ENCODE data around the gene GABRG3. TPM values are rescaled to one million over a fixed set of nuclear protein-coding genes. Genes with fewer than 3 reads are reported as not detected.

GABRG3 gene
- total and polyA plus RNA-seq, 4 donors, result 0.02 to 0.19 TPM; not detected in 2

DNA sequence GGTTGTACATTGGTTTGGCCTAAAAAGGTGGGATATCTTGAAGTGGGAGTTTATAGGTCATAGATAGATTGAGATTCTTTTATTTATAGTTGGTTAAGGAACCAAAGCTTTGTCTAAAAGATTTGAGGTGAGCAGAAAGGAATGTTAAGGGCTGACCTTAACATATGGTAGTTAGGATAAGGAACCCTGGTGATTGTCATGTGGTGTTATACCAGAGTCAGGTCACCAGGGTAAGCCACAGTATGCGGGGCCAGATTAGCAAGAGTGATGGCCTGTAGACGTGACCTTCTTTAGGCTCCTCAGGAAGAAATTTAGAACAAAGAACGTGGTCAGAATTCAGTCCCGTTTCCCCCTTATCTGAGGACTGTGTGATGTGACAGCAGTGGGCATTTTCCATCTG is 249.2 kb downstream of the GABRG3 start:
- no peak for DNase-seq (ENCODE audit: low spot score)
- Histone ChIP-seq H3K27me3 (ENCODE audit: control insufficient read depth in 4 of 4, insufficient read depth in 4 of 4, low read length in 3 of 4) (no peaks in the 10 kb centered on the region), H3K27ac (ENCODE audit: low read depth in 1 of 2, low read length in 2 of 2) (no peak overlapping the region), H3K36me3 (ENCODE audit: control insufficient read depth in 4 of 4, insufficient read depth in 3 of 4, low read depth in 1 of 4, low read length in 3 of 4) (no peaks in the 10 kb centered on the region), H3K9ac (ENCODE audit: low read depth in 1 of 2, low read length in 2 of 2) (no peak overlapping the region), H3K4me3 (ENCODE audit: low read depth in 1 of 3, low read length in 3 of 3) (no peak overlapping the region), H3K4me1 (ENCODE audit: control insufficient read depth in 4 of 4, insufficient read depth in 4 of 4, low read length in 3 of 4) (no peaks in the 10 kb centered on the region), H3K9me3 (ENCODE audit: control insufficient read depth in 4 of 4, low read length in 3 of 4) (no peaks in the 10 kb centered on the region)
- WGBS, result 54% methylated on average over 4 of the region's 4 CpGs
- no peak for TF ChIP-seq EGR1 (IDR thresholded peaks at IDR 0.05; ENCODE audit: low read depth in 2 of 2)
- TF ChIP-seq, protein P1, sequence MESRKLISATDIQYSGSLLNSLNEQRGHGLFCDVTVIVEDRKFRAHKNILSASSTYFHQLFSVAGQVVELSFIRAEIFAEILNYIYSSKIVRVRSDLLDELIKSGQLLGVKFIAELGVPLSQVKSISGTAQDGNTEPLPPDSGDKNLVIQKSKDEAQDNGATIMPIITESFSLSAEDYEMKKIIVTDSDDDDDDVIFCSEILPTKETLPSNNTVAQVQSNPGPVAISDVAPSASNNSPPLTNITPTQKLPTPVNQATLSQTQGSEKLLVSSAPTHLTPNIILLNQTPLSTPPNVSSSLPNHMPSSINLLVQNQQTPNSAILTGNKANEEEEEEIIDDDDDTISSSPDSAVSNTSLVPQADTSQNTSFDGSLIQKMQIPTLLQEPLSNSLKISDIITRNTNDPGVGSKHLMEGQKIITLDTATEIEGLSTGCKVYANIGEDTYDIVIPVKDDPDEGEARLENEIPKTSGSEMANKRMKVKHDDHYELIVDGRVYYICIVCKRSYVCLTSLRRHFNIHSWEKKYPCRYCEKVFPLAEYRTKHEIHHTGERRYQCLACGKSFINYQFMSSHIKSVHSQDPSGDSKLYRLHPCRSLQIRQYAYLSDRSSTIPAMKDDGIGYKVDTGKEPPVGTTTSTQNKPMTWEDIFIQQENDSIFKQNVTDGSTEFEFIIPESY (IDR thresholded peaks at IDR 0.05), result no peak
- TF ChIP-seq TAF1 (conservative IDR thresholded peaks at IDR 0.05), result no peak

DNA sequence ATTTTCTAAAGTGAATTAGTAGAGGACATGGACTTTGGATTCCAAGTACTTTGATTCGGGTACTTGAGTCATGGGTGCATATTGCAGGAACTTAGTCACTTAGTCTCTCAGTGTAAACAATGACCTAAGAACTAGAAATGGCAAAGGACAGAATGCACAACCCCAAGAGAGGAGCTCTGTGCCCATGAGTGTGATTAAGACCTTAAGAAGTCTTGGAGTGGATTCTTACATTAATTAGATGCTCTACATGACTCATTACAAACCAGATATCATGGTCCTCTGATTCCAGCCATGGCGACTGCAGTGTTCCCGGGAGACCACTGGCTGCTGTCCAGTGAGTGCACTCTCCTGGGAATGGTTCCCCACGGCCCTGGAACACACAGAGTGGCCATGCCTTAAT is 251.5 kb downstream of the GABRG3 start:
- Histone ChIP-seq H3K36me3 (ENCODE audit: control insufficient read depth in 4 of 4, insufficient read depth in 3 of 4, low read depth in 1 of 4, low read length in 3 of 4) (no peaks in the 10 kb centered on the region), H3K27ac (ENCODE audit: low read depth in 1 of 2, low read length in 2 of 2) (no peak overlapping the region), H3K9me3 (ENCODE audit: control insufficient read depth in 4 of 4, low read length in 3 of 4) (no peaks in the 10 kb centered on the region), H3K4me1 (ENCODE audit: control insufficient read depth in 4 of 4, insufficient read depth in 4 of 4, low read length in 3 of 4) (no peaks in the 10 kb centered on the region), H3K27me3 (ENCODE audit: control insufficient read depth in 4 of 4, insufficient read depth in 4 of 4, low read length in 3 of 4) (no peaks in the 10 kb centered on the region), H3K4me3 (ENCODE audit: low read depth in 1 of 3, low read length in 3 of 3) (no peak overlapping the region), H3K9ac (ENCODE audit: low read depth in 1 of 2, low read length in 2 of 2) (no peak overlapping the region)
- DNase-seq (ENCODE audit: low spot score), result no peak
- no peak for TF ChIP-seq GABPA (IDR thresholded peaks at IDR 0.05 in 1 of 2, conservative IDR thresholded peaks at IDR 0.05 in 1 of 2)
- no peak for TF ChIP-seq YY1 (IDR thresholded peaks at IDR 0.05)
- no peak for TF ChIP-seq HNF4A (conservative IDR thresholded peaks at IDR 0.05)
- TF ChIP-seq, protein P2, sequence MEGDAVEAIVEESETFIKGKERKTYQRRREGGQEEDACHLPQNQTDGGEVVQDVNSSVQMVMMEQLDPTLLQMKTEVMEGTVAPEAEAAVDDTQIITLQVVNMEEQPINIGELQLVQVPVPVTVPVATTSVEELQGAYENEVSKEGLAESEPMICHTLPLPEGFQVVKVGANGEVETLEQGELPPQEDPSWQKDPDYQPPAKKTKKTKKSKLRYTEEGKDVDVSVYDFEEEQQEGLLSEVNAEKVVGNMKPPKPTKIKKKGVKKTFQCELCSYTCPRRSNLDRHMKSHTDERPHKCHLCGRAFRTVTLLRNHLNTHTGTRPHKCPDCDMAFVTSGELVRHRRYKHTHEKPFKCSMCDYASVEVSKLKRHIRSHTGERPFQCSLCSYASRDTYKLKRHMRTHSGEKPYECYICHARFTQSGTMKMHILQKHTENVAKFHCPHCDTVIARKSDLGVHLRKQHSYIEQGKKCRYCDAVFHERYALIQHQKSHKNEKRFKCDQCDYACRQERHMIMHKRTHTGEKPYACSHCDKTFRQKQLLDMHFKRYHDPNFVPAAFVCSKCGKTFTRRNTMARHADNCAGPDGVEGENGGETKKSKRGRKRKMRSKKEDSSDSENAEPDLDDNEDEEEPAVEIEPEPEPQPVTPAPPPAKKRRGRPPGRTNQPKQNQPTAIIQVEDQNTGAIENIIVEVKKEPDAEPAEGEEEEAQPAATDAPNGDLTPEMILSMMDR (IDR thresholded peaks at IDR 0.05; ENCODE audit: low read depth, low read length, missing input control), result no peak
- no peak for TF ChIP-seq JUND (IDR thresholded peaks at IDR 0.05)
- no peak for TF ChIP-seq RAD21 (IDR thresholded peaks at IDR 0.05)
- TF ChIP-seq HNF4G (IDR thresholded peaks at IDR 0.05), result no peak
- TF ChIP-seq SP1 (IDR thresholded peaks at IDR 0.05), result no peak
- TF ChIP-seq, protein P3, sequence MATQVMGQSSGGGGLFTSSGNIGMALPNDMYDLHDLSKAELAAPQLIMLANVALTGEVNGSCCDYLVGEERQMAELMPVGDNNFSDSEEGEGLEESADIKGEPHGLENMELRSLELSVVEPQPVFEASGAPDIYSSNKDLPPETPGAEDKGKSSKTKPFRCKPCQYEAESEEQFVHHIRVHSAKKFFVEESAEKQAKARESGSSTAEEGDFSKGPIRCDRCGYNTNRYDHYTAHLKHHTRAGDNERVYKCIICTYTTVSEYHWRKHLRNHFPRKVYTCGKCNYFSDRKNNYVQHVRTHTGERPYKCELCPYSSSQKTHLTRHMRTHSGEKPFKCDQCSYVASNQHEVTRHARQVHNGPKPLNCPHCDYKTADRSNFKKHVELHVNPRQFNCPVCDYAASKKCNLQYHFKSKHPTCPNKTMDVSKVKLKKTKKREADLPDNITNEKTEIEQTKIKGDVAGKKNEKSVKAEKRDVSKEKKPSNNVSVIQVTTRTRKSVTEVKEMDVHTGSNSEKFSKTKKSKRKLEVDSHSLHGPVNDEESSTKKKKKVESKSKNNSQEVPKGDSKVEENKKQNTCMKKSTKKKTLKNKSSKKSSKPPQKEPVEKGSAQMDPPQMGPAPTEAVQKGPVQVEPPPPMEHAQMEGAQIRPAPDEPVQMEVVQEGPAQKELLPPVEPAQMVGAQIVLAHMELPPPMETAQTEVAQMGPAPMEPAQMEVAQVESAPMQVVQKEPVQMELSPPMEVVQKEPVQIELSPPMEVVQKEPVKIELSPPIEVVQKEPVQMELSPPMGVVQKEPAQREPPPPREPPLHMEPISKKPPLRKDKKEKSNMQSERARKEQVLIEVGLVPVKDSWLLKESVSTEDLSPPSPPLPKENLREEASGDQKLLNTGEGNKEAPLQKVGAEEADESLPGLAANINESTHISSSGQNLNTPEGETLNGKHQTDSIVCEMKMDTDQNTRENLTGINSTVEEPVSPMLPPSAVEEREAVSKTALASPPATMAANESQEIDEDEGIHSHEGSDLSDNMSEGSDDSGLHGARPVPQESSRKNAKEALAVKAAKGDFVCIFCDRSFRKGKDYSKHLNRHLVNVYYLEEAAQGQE (IDR thresholded peaks at IDR 0.05), result no peak
- TF ChIP-seq, protein P4, sequence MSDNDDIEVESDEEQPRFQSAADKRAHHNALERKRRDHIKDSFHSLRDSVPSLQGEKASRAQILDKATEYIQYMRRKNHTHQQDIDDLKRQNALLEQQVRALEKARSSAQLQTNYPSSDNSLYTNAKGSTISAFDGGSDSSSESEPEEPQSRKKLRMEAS (IDR thresholded peaks at IDR 0.05), result no peak
- TF ChIP-seq, protein P1 (IDR thresholded peaks at IDR 0.05), result no peak
- no peak for TF ChIP-seq FOXA2 (IDR thresholded peaks at IDR 0.05)
- TF ChIP-seq FOXA1 (IDR thresholded peaks at IDR 0.05), result no peak
- TF ChIP-seq RXRA (IDR thresholded peaks at IDR 0.05), result no peak
- TF ChIP-seq, protein P5, sequence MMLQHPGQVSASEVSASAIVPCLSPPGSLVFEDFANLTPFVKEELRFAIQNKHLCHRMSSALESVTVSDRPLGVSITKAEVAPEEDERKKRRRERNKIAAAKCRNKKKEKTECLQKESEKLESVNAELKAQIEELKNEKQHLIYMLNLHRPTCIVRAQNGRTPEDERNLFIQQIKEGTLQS (IDR thresholded peaks at IDR 0.05), result no peak
- TF ChIP-seq NR2F2 (IDR thresholded peaks at IDR 0.05), result no peak
- no peak for TF ChIP-seq TAF1 (conservative IDR thresholded peaks at IDR 0.05)
- TF ChIP-seq EGR1 (IDR thresholded peaks at IDR 0.05; ENCODE audit: low read depth in 2 of 2), result no peak
- 59% methylated on average over 4 of the region's 4 CpGs for WGBS

Measured in liver (tissue), 9 donors.